Stimulated activated CD4-positive, alpha-beta T cell treated with anti-CD3 and anti-CD28 coated beads, TNF-alpha, amount 100 ng/mL, for 4 hours (primary cell): ENCODE measurements around the gene REC114.
"Not testable (repeated sequence)": the region's sequence is repeated elsewhere in the genome, so short reads cannot be mapped to it uniquely, and the experiment has no call there.

Source experiments
- DNase-seq, 3 experiments: peaks; one replicate each; pipeline ENCODE4 v3.0.0-alpha.2; 2020; ENCODE audit warnings: low read depth in 3 of 3

REC114 gene

GRCh38 chr15:73575636-73576247 lies 132.8 kb downstream of the REC114 start:
- no peak for DNase-seq

GRCh38 chr15:73577593-73577992 lies 134.6 kb downstream of the REC114 start:
- DNase-seq, result not testable (repeated sequence)

- DNase-seq, result no peak
Observed at GRCh38 chr15:73578026-73578425, 135.1 kb downstream of the REC114 start.

- no peak for DNase-seq
Observed at GRCh38 chr15:73582851-73583379, 140.0 kb downstream of the REC114 start.

GRCh38 chr15:73583544-73583943 lies 140.6 kb downstream of the REC114 start:
- no peak for DNase-seq

GRCh38 chr15:73584699-73585420 lies 141.9 kb downstream of the REC114 start:
- no peak for DNase-seq

- DNase-seq, result no peak
Observed at GRCh38 chr15:73585871-73586654, 143.1 kb downstream of the REC114 start.

GRCh38 chr15:73589766-73590165 lies 146.8 kb downstream of the REC114 start:
- DNase-seq, result no peak

GRCh38 chr15:73590263-73590662 lies 147.3 kb downstream of the REC114 start:
- DNase-seq, result no peak

GRCh38 chr15:73593304-73594074 lies 150.5 kb downstream of the REC114 start:
- DNase-seq, result no peak

- DNase-seq, result no peak
Observed at GRCh38 chr15:73594109-73594508, 151.1 kb downstream of the REC114 start.

- no peak for DNase-seq
Observed at GRCh38 chr15:73596174-73596573, 153.2 kb downstream of the REC114 start.

- no peak for DNase-seq
Observed at GRCh38 chr15:73597036-73597638, 154.2 kb downstream of the REC114 start.

- DNase-seq, result no peak
Observed at GRCh38 chr15:73598530-73599160, 155.7 kb downstream of the REC114 start.

GRCh38 chr15:73599934-73600333 lies 157.0 kb downstream of the REC114 start:
- no peak for DNase-seq

GRCh38 chr15:73600413-73601335 lies 157.7 kb downstream of the REC114 start:
- no peak for DNase-seq

GRCh38 chr15:73601451-73602445 lies 158.8 kb downstream of the REC114 start:
- DNase-seq, result no peak

GRCh38 chr15:73602446-73602843 lies 159.5 kb downstream of the REC114 start:
- DNase-seq, result no peak
